IPS-11a (cell line): ENCODE results near the gene DOCK4.

Source experiments
- H3K4me3 ChIP-seq: one replicate; pipeline ENCODE4 v1.5.1; 2013; ENCODE audit warnings: low read depth, low read length, control low read depth

The DOCK4 gene

GRCh38 chr7:112161253-112162141 is 44.7 kb downstream of the DOCK4 start:
- no peak overlapping the region for H3K4me3 ChIP-seq

- no peak overlapping the region for H3K4me3 ChIP-seq
These were observed 45.4 kb downstream of the DOCK4 start for GRCh38 chr7:112160771-112161150.

GRCh38 chr7:112160130-112160770 is 45.9 kb downstream of the DOCK4 start:
- H3K4me3 ChIP-seq = no peak overlapping the region

- H3K4me3 ChIP-seq = no peak overlapping the region
These were observed 46.8 kb downstream of the DOCK4 start for GRCh38 chr7:112159351-112159750.

GRCh38 chr7:112157072-112157471 is 49.1 kb downstream of the DOCK4 start:
- H3K4me3 ChIP-seq = no peak overlapping the region

GRCh38 chr7:112156412-112156811 is 49.8 kb downstream of the DOCK4 start:
- no peak overlapping the region for H3K4me3 ChIP-seq

DNA sequence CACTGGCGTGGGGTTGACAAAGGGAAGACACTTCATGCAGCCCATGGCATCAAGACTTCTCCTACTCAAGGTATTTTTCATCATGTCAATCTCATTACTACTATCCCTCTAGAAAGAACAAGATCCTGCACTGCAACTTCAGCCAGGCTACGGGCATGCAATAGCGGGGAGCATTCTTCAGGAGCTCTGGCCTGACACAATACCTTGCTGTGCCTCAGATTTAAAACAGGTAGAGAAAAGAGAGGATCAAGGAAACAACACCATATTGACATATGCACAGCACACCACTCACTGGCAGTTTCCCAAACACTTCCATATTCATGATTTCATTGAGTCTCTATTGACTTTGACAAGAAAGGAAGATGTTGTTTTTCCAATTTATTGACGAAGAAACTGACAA is 51.5 kb downstream of the DOCK4 start:
- H3K4me3 ChIP-seq = no peak overlapping the region

DNA sequence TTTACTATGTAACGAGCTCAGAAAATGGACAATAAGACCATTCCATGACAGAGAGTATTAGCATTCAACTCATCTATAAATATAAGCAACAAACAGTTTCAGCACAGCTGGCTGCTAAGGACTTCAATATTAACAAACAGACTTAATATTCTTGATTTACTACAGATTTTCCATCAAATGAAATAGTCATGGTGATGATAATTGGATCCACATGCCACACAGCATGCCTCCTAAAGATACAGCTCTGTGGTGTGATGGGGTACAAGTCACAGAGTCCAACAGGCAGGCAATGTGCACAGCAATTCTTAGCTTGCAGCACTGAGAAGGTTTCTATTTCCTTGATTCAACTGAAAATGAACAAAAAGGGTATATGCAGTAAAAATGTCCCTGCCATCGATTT is 54.0 kb downstream of the DOCK4 start:
- no peak overlapping the region for H3K4me3 ChIP-seq

DNA sequence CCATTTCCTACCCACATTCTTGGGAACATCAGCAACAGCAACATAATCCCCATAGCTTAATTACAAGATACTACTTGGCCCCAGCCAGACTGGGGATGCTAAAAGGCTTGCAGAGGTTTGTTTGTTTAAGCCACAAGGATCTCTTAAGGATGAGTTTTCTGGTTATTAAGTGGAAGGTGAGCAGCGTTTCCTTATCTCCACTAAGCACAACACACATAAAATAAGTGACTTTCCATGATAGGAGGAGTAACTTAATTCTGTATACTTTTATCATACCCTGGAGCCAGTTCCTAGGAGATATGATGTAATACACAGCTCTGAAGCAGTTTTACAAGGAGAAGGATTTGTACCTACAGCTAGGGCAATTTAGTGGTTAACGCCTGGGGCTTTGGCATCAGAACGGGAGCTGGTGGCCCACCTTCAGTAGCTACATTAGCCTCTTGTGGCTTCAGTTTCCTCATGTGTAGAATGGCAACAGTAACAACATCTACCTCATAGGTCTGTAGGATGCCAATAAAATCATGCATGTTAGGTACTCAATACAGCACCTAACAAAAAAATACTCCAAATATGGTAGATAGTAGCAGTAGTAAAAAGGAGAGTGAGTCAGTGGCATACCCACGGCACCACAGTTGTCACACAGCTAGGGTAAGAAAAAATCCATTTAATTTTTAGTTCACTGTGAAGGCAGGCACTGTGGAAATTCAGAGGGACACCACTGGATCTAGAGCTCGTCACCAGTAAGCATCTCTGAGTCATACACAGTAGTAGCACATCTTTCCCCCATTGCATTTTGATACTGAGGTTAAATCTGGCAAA is 55.2 kb downstream of the DOCK4 start:
- no peak overlapping the region for H3K4me3 ChIP-seq

GRCh38 chr7:112149734-112150133 is 56.5 kb downstream of the DOCK4 start:
- H3K4me3 ChIP-seq = no peak overlapping the region

GRCh38 chr7:112147793-112148361 is 58.3 kb downstream of the DOCK4 start:
- no peak overlapping the region for H3K4me3 ChIP-seq

DNA sequence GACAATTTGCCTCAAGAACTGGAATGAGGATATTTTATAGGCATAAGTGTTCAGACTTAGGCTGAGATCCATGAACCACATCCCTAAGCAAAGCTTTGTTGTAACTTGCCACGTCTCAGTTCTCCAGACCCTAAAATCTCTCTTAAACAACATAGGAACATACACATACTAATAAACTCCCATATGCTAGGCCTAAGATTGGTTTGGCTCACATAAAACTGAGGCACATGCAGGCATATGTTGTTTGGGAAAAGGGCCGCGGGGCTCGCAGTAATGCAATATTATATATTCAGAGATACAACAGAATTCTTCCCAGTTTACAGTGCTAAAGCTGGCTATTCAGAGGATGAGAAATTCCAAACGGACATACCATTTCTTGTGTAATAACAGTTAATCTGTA is 61.0 kb downstream of the DOCK4 start:
- no peak overlapping the region for H3K4me3 ChIP-seq

GRCh38 chr7:112144284-112145059 is 61.7 kb downstream of the DOCK4 start:
- no peak overlapping the region for H3K4me3 ChIP-seq

- H3K4me3 ChIP-seq = no peak overlapping the region
These were observed 62.6 kb downstream of the DOCK4 start for GRCh38 chr7:112143582-112143981.

DNA sequence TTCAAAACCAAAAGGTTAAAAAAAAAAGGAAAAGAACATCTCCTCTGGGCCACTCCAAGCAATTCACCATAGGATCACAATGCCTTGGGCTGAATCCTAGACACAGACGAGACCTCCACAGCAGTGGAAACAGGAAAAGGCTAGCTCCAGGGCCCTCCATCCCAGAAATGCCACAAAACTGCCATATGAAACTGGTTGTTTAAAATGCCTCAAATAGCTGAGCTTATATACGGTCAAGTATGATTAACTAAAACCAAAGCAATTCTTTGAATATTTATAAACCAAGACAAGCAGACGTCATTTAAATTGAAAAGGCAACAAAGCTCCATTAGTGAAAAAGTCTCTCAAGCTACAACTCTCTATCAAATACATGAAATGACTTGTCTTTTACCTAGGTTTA is 63.1 kb downstream of the DOCK4 start:
- H3K4me3 ChIP-seq = no peak overlapping the region

DNA sequence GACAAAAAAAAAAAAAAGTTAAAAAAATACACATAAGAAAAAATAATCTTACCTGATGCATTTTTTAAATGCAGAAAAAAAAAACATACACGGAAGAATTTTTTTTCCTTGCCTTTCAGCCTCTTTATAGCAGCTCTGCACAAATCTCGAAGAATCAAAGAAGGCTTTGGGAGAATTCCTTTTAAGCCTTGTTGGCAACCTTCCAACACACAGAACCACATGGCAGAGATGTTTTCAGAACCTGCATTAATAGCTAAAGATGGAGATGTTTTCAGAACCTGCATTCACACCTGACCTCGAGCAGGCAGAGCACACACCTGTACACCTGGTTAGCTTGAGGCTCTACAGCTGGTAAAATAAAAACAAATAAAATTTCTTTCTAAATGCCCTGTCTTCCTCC is 65.6 kb downstream of the DOCK4 start:
- no peak overlapping the region for H3K4me3 ChIP-seq

DNA sequence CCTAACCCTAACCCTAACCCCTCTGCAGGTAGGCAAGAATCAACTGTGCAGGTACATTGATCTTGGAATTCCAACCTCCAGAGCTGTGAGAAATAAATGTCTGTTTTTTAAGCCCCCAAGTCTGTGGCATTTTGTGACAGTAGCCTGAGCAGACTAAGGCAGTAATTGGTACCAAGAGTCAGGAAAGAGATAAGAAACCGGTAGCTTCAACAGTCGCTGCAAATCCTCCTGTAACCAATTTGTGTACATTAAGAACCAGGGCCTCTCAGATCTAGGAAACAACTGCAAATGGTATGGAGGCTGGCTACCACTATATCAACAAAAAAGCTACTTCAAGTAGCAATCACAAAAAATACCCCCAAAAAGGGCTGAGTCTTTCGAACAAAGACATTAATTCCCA is 67.3 kb downstream of the DOCK4 start:
- no peak overlapping the region for H3K4me3 ChIP-seq

DNA sequence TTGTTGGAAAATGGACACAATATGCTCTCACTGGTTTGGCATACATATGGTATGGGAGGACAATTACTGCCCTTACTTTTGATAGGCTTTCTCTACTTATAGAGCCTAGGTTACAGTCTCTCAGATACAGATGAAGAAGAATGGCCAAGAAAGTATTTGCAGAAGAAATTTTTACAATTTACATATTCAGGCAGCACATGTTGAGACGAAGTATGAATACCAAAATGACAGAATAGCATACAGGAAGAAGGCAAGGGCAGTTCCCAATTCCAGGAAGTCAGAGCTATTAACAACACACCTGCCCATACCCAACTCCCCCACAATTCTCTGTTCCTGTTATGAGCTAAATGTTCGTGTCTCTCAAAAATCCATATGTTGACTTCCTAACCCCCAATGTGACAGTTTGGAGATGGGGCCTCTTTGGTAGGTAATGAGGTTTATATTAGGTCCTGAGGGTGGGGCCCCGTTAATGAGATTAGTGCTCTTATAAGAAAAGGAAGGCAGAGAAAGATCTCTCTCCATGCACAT is 67.8 kb downstream of the DOCK4 start:
- H3K4me3 ChIP-seq = no peak overlapping the region

- H3K4me3 ChIP-seq = no peak overlapping the region
These were observed 68.8 kb downstream of the DOCK4 start for GRCh38 chr7:112137141-112138101.
